ENCODE data around the gene AQP9. TPM values are rescaled to one million over a fixed set of nuclear protein-coding genes. Genes with fewer than 3 reads are reported as not detected.

The AQP9 gene
- total and polyA plus RNA-seq, 12 donors = 0.22 to 2.8 (median 0.84) TPM; not detected in 1

DNA sequence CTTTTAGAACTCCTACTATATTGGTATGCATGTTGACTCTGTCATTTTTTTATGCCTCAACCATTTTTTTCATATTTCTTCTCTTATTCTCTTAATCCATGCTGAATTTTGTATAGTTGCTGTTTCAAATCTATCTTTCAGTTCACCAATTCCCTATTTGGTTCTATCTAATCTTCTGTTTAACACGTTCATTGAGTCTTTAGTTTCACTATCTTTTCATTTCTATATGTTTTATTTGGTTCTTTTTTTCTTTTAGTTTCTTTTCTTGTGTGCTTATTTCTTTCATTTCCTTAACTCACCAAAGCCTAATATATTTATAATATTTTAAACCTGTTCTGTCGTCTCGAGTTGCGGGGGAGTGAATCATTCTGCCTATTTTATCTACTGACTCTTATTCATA lies 8.0 kb downstream of the AQP9 start:
- Histone ChIP-seq H3K27ac (peak overlapping the region in 2 of 5 donors; percentile 51 to 72), H3K9me3 (replicated peaks in 1 of 3) (no peaks in the 10 kb centered on the region), H3K27me3 (no peaks in the 10 kb centered on the region), H3K36me3 (replicated peaks in 1 of 2) (no peaks in the 10 kb centered on the region), H3K4me3 (no peak overlapping the region), H3K4me1 (replicated peaks in 1 of 2) (peaks cover 0 to 8% of the 10 kb centered on the region in 2 donors)
- no peak for DNase-seq
- WGBS, 4 donors = 75 to 90% (median 82%) methylated on average over 4 of the region's 4 CpGs
- TF ChIP-seq, protein P1, sequence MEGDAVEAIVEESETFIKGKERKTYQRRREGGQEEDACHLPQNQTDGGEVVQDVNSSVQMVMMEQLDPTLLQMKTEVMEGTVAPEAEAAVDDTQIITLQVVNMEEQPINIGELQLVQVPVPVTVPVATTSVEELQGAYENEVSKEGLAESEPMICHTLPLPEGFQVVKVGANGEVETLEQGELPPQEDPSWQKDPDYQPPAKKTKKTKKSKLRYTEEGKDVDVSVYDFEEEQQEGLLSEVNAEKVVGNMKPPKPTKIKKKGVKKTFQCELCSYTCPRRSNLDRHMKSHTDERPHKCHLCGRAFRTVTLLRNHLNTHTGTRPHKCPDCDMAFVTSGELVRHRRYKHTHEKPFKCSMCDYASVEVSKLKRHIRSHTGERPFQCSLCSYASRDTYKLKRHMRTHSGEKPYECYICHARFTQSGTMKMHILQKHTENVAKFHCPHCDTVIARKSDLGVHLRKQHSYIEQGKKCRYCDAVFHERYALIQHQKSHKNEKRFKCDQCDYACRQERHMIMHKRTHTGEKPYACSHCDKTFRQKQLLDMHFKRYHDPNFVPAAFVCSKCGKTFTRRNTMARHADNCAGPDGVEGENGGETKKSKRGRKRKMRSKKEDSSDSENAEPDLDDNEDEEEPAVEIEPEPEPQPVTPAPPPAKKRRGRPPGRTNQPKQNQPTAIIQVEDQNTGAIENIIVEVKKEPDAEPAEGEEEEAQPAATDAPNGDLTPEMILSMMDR (IDR thresholded peaks at IDR 0.05) = no peak
- no peak for TF ChIP-seq POLR2A (IDR thresholded peaks at IDR 0.05)
- intact Hi-C loops (cut with DNase I) = no loop called here

DNA sequence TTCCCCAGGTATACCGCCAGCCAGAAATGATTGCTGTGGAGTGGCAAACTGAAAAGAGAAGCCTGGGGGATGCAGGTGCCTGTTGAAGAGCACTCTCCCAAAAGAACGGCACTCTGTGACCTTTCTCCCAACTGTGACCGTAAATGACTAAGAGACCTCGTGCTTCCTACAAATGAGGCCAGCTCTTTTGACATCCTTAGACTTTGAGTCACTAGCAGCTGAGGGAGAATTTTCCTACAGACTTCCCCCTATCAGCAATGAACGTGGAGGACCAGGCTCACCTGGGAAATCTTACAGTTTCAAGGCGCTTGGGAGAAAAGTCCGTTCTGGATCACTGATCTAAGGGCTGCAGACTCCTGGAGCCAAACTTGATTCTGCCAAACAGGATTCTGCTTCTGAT lies 8.6 kb downstream of the AQP9 start:
- no peaks in the 10 kb centered on the region for H3K27me3 ChIP-seq
- 55 to 58% (median 57%) methylated on average over 6 to 7 of the region's 7 CpGs for WGBS, 4 donors
- H3K36me3 ChIP-seq (replicated peaks in 1 of 2) = no peaks in the 10 kb centered on the region
- peak overlapping the region in 2 of 5 donors; percentile 51 to 72 for H3K27ac ChIP-seq
- no peak overlapping the region for H3K4me3 ChIP-seq
- intact Hi-C loops (cut with DNase I) = no loop called here
- H3K9me3 ChIP-seq (replicated peaks in 1 of 3) = no peaks in the 10 kb centered on the region
- peaks cover 0 to 8% of the 10 kb centered on the region in 2 donors for H3K4me1 ChIP-seq (replicated peaks in 1 of 2)
- peak in 4 of 7 donors; percentile 33 to 53 (median 40) for DNase-seq
- TF ChIP-seq, protein P1 (IDR thresholded peaks at IDR 0.05) = no peak
- TF ChIP-seq POLR2A (IDR thresholded peaks at IDR 0.05) = no peak

DNA sequence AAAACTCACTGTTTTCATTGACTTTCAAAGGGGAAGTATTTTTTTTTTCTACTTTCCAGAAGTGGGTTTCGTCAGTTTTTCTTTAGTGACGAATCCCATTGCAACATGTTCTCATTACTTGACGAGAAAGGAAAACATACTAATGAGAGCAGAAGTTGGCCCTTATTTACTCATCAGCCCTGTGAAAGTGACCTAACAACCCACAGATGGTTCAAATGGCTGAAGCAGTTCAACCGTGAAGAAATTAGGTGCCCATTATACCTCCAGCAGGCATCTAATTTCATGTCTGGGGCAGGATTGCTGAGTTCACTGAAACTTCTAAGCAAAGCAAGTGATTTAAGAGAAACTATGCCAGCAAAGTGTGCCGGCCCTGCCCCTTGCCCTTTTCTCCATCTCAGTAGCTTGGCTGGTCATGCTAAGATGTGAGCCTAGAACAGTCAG lies 9.0 kb downstream of the AQP9 start:
- Histone ChIP-seq H3K36me3 (replicated peaks in 1 of 2) (no peaks in the 10 kb centered on the region), H3K4me3 (no peak overlapping the region), H3K27me3 (no peaks in the 10 kb centered on the region), H3K4me1 (replicated peaks in 1 of 2) (peaks cover 0 to 8% of the 10 kb centered on the region in 2 donors), H3K9me3 (replicated peaks in 1 of 3) (no peaks in the 10 kb centered on the region), H3K27ac (peak overlapping the region in 2 of 5 donors; percentile 51 to 67)
- intact Hi-C loops (cut with DNase I) = no loop called here
- TF ChIP-seq POLR2A (IDR thresholded peaks at IDR 0.05) = no peak
- TF ChIP-seq, protein P1 (IDR thresholded peaks at IDR 0.05) = no peak
- DNase-seq = no peak
- WGBS, 4 donors = 73 to 81% (median 74%) methylated on average over 4 to 5 of the region's 5 CpGs

DNA sequence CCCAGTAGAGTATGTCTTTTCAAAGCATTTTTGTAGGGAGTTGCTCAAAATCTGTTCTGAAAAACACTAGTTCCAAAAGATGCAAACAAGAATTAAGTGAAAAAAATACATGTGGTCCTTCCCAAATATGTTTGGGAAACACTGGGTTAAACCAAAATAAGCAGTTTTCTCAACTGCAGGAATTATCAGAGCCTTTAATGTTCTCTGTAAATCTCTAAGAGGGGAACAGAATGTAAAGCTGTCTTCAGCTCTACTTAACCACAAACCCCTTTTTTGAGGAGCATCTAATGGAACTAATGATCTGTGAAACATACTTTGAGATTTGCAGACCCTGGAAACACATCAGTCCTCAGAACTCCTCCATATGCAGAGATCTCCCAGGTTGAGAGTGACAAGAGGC lies 9.9 kb downstream of the AQP9 start:
- H3K4me3 ChIP-seq = no peak overlapping the region
- H3K4me1 ChIP-seq (replicated peaks in 1 of 2) = peaks cover 0 to 8% of the 10 kb centered on the region in 2 donors
- DNase-seq = no peak
- H3K9me3 ChIP-seq (replicated peaks in 1 of 3) = no peaks in the 10 kb centered on the region
- H3K27me3 ChIP-seq = no peaks in the 10 kb centered on the region
- TF ChIP-seq, protein P1 (IDR thresholded peaks at IDR 0.05) = no peak
- no peak for TF ChIP-seq POLR2A (IDR thresholded peaks at IDR 0.05)
- intact Hi-C loops (cut with DNase I) = no loop called here
- H3K27ac ChIP-seq = peak overlapping the region in 1 of 5 donors; percentile 31
- H3K36me3 ChIP-seq (replicated peaks in 1 of 2) = no peaks in the 10 kb centered on the region
